K562 (cell line): ENCODE results near the gene ZBTB38.

Experiments used
- ATF7 ChIP-seq: fragments of 450-650 bp; IDR thresholded peaks from 2 replicates; pipeline ENCODE4 v1.7.1; 2014; ENCODE audit warnings: mild to moderate bottlenecking, moderate library complexity
- CBX3 ChIP-seq, 2 experiments: IDR thresholded peaks; 1 replicate in 1 of 2; 2 replicates in 1 of 2; pipeline ENCODE4 v1.6.1; 2012; ENCODE audit warnings: inconsistent platforms in 2 of 2, low read length in 2 of 2, borderline replicate concordance in 1 of 2, control low read depth in 1 of 2
- FOSL1 ChIP-seq: fragments of 200-800 bp; sonication (Bioruptor generic); conservative IDR thresholded peaks from 2 replicates; pipeline ENCODE4 v1.6.1; 2016; ENCODE audit warnings: missing genetic modification characterization, missing compliant biosample characterization
- GABPA ChIP-seq: fragments of 200-800 bp; sonication (Bioruptor generic); conservative IDR thresholded peaks from 2 replicates; pipeline ENCODE4 v1.6.1; 2016; ENCODE audit warnings: low read depth, missing genetic modification characterization, missing compliant biosample characterization
- HCFC1 ChIP-seq: IDR thresholded peaks from 2 replicates; pipeline ENCODE4 v1.6.1; 2012; ENCODE audit warnings: low read depth, low read length, improper control_type of control experiment
- NCOR1 ChIP-seq: fragments of 450-650 bp; IDR thresholded peaks from 2 replicates; pipeline ENCODE4 v1.6.1; 2016; ENCODE audit warnings: mild to moderate bottlenecking, moderate library complexity
- NR2C1 ChIP-seq, 2 experiments: fragments of 450-650 bp; IDR thresholded peaks; 2 replicates each; pipeline ENCODE4 v1.6.1; 2017; ENCODE audit warnings: mild to moderate bottlenecking in 2 of 2, antibody characterized with exemption in 1 of 2, inconsistent platforms in 1 of 2, missing compliant biosample characterization in 1 of 2, missing genetic modification characterization in 1 of 2
- SMARCA4 ChIP-seq: fragments of 450-650 bp; IDR thresholded peaks from 2 replicates; pipeline ENCODE4 v1.6.1; 2016
- TBP ChIP-seq: optimal IDR thresholded peaks from 2 replicates; pipeline ENCODE3; 2011; ENCODE audit warnings: low read depth, low read length, improper control_type of control experiment
- TCF15 ChIP-seq: fragments of 250-450 bp; sonication (Bioruptor Pico); IDR thresholded peaks from 2 replicates; pipeline ENCODE4 v1.8.0; 2022; ENCODE audit warnings: moderate library complexity, mild to moderate bottlenecking, inconsistent platforms
- ZFP91 ChIP-seq: sonication (generic); formaldehyde crosslinking; IDR thresholded peaks from 2 replicates; pipeline ENCODE4 v1.8.0; 2022; ENCODE audit warnings: mild to moderate bottlenecking, missing genetic modification reagents
- ZNF121 ChIP-seq: sonication (generic); formaldehyde crosslinking; conservative IDR thresholded peaks from 2 replicates; pipeline ENCODE4 v1.8.0; 2022; ENCODE audit warnings: missing genetic modification reagents
- TF ChIP-seq, protein P1 (sequence below): sonication (generic); formaldehyde crosslinking; IDR thresholded peaks from 2 replicates; pipeline ENCODE4 v1.9.0; 2022; ENCODE audit warnings: mild to moderate bottlenecking, missing genetic modification reagents

DNA sequence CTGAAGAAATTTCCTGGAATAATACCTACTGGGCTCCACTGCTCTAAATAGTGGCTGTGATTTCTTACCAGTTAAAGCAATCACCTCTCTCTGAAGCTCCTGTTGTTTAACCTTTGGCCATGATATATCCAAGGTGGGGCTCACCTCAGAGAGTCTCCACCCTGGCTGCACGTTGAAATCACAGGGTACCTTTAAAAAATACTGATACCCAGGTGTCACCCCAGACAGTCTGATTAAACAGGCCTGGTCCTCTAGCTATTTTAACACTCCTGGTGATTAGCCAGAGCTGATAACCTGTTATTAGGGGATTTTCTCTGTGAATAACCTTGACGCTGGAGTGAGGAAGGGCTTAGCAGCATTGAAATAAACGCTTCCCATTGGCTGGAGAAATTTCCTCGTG lies 22.3 kb upstream of the ZBTB38 start:
- TF ChIP-seq NR2C1 (IDR thresholded peaks at IDR 0.05) (no peak), NR2C1 (tag; IDR thresholded peaks at IDR 0.05) (no peak), ZFP91 (no peak), NCOR1 (no peak), TCF15 (CRISPR knock-in tag) (no peak), HCFC1 (no peak), GABPA (tag) (no peak), SMARCA4 (no peak), CBX3 (IDR thresholded peaks at IDR 0.05; ENCODE audit: borderline replicate concordance in 1 of 2, low read length in 2 of 2) (no peak), FOSL1 (no peak), TBP (no peak), ATF7 (no peak), ZNF121 (CRISPR knock-in tag) (no peak)
- TF ChIP-seq, protein P1, sequence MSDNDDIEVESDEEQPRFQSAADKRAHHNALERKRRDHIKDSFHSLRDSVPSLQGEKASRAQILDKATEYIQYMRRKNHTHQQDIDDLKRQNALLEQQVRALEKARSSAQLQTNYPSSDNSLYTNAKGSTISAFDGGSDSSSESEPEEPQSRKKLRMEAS: no peak
